HepG2 (cell line): ENCODE data around the gene MARS1. TPM values are rescaled to one million over a fixed set of nuclear protein-coding genes. Genes with fewer than 3 reads are reported as not detected.

Experiments
- ARNT ChIP-seq: fragments of 450-650 bp; IDR thresholded peaks from 2 replicates; pipeline ENCODE4 v1.6.1; 2017
- ATF7 ChIP-seq, 2 experiments: fragments of 450-650 bp in 1 of 2; sonication (generic) in 1 of 2; formaldehyde crosslinking in 1 of 2; IDR thresholded peaks; 2 replicates each; pipeline versions ENCODE4 v1.4.0 to v1.6.1; 2016 to 2020; ENCODE audit warnings: antibody characterized with exemption in 1 of 2, mild to moderate bottlenecking in 1 of 2, missing genetic modification reagents in 1 of 2
- ELF1 ChIP-seq: sonication (generic); formaldehyde crosslinking; IDR thresholded peaks from 2 replicates; pipeline ENCODE4 v1.4.0; 2020; ENCODE audit warnings: missing genetic modification reagents
- FOSL2 ChIP-seq: sonication (generic); formaldehyde crosslinking; IDR thresholded peaks from 2 replicates; pipeline ENCODE4 v1.4.0; 2020; ENCODE audit warnings: missing genetic modification reagents
- HMGA1 ChIP-seq: sonication (generic); formaldehyde crosslinking; conservative IDR thresholded peaks from 2 replicates; pipeline ENCODE4 v1.4.0; 2020; ENCODE audit warnings: missing genetic modification reagents
- KDM1A ChIP-seq: IDR thresholded peaks from 2 replicates; pipeline ENCODE4 v1.6.1; 2016; ENCODE audit warnings: missing compliant biosample characterization
- KDM5B ChIP-seq: sonication (generic); formaldehyde crosslinking; IDR thresholded peaks from 2 replicates; pipeline ENCODE4 v1.4.0; 2020; ENCODE audit warnings: missing genetic modification reagents, mild to moderate bottlenecking, borderline replicate concordance
- SP1 ChIP-seq, 2 experiments: fragments of 450-650 bp in 1 of 2; sonication (generic) in 1 of 2; formaldehyde crosslinking in 1 of 2; IDR thresholded peaks; 2 replicates each; pipeline versions ENCODE4 v1.4.0 to v1.6.1; 2016 to 2020; ENCODE audit warnings: missing genetic modification reagents in 1 of 2
- U2AF1 ChIP-seq: fragments of 200-400 bp; formaldehyde crosslinking; optimal IDR thresholded peaks from 2 replicates; pipeline ENCODE3; 2017; ENCODE audit warnings: mild to moderate bottlenecking, low read depth, low read length
- ZMYM4 ChIP-seq: sonication (generic); formaldehyde crosslinking; IDR thresholded peaks from 2 replicates; pipeline ENCODE4 v1.8.1; 2023; ENCODE audit warnings: mild to moderate bottlenecking, missing genetic modification reagents
- ZNF205 ChIP-seq: IDR thresholded peaks from 2 replicates; pipeline ENCODE4 v1.6.1; 2018; ENCODE audit warnings: missing biosample characterization, missing genetic modification reagents
- ZNF318 ChIP-seq: sonication (generic); formaldehyde crosslinking; IDR thresholded peaks from 2 replicates; pipeline ENCODE4 v1.4.0; 2020; ENCODE audit warnings: mild to moderate bottlenecking, missing genetic modification reagents
- ZNF430 ChIP-seq: sonication (generic); formaldehyde crosslinking; IDR thresholded peaks from 2 replicates; pipeline ENCODE4 v1.9.0; 2021; ENCODE audit warnings: mild to moderate bottlenecking, missing genetic modification reagents
- ZNF501 ChIP-seq: sonication (generic); formaldehyde crosslinking; IDR thresholded peaks from 2 replicates; pipeline ENCODE4 v1.5.1; 2020; ENCODE audit warnings: mild to moderate bottlenecking, moderate library complexity, missing genetic modification reagents
- ZNF512B ChIP-seq: sonication (generic); formaldehyde crosslinking; IDR thresholded peaks from 2 replicates; pipeline ENCODE4 v1.5.1; 2020; ENCODE audit warnings: missing genetic modification reagents, mild to moderate bottlenecking, borderline replicate concordance
- ZNF605 ChIP-seq: sonication (generic); formaldehyde crosslinking; IDR thresholded peaks from 2 replicates; pipeline ENCODE4 v1.8.0; 2022; ENCODE audit warnings: mild to moderate bottlenecking, missing genetic modification reagents
- polyA plus RNA-seq, 8 experiments: library from polyadenylated mRNA; depleted of rRNA in 3 of 8; stranded (reverse) in 7 of 8; unstranded in 1 of 8; fragments of >200 nt; fragmentation: Illumina TruSeq in 4 of 8; extraction: Trizol in 4 of 8; gene quantifications; 2 replicates each; pipeline versions ENCODE4 v1.2.1 to v1.2.3, GENCODE V29; 2011 to 2016; ENCODE audit warnings: low read depth in 4 of 8, missing spikeins in 1 of 8, mixed read lengths in 1 of 8; ENCODE audit not compliant: insufficient read depth in 1 of 8
- total RNA-seq, 5 experiments: library from RNA; depleted of rRNA; stranded (reverse); fragments of >200 nt; fragmentation: Illumina TruSeq; extraction: Trizol; gene quantifications; 2 replicates each; pipeline ENCODE4 v1.2.3, GENCODE V29; 2016; ENCODE audit warnings: low read depth in 1 of 5
- TF ChIP-seq, protein P1 (sequence below): IDR thresholded peaks from 2 replicates; pipeline ENCODE4 v1.6.1; 2016; ENCODE audit warnings: control low read depth

Gene MARS1
- total and polyA plus RNA-seq, 2 of the 13 experiments (the other 11 are each of a cell fraction or from before 2014, with no cell fraction given): 115 to 181 TPM

GRCh38 chr12:57459055-57459749 is 28.7 kb upstream of the MARS1 start (continued):
- TF ChIP-seq ZNF318 (CRISPR knock-in tag): no peak
- no peak for TF ChIP-seq ZNF430 (CRISPR knock-in tag)
- TF ChIP-seq ZMYM4 (CRISPR knock-in tag): peak; percentile 24; the same call in 1 of the 2 replicates
- TF ChIP-seq ZNF205: no peak
- TF ChIP-seq KDM1A (CRISPR knock-in tag): no peak
- peak; percentile 82; the same call in 1 of the 2 replicates for TF ChIP-seq ZNF605
- TF ChIP-seq ZNF501 (CRISPR knock-in tag): peak; percentile 84
- no peak for TF ChIP-seq ARNT
- no peak for TF ChIP-seq FOSL2 (CRISPR knock-in tag)
- no peak for TF ChIP-seq ATF7 (IDR thresholded peaks at IDR 0.05)
- no peak for TF ChIP-seq ATF7 (CRISPR knock-in tag; IDR thresholded peaks at IDR 0.05)
- TF ChIP-seq, protein P1, sequence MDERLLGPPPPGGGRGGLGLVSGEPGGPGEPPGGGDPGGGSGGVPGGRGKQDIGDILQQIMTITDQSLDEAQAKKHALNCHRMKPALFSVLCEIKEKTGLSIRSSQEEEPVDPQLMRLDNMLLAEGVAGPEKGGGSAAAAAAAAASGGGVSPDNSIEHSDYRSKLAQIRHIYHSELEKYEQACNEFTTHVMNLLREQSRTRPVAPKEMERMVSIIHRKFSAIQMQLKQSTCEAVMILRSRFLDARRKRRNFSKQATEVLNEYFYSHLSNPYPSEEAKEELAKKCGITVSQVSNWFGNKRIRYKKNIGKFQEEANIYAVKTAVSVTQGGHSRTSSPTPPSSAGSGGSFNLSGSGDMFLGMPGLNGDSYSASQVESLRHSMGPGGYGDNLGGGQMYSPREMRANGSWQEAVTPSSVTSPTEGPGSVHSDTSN (CRISPR knock-in tag): no peak
- no peak for TF ChIP-seq ELF1
- TF ChIP-seq U2AF1: no peak
- TF ChIP-seq KDM5B (CRISPR knock-in tag): 0 out of 2 replicates have a peak, but pooled peaks have one; percentile 41
- TF ChIP-seq SP1 (IDR thresholded peaks at IDR 0.05): no peak
- TF ChIP-seq SP1 (CRISPR knock-in tag; IDR thresholded peaks at IDR 0.05): peak; percentile 56; the same call in 1 of the 2 replicates
- TF ChIP-seq ZNF512B (CRISPR knock-in tag): no peak
- TF ChIP-seq HMGA1 (CRISPR knock-in tag): no peak
